Measurements from ENCODE around the gene P2RX7.

- TF ChIP-seq ZFP30 (CRISPR knock-in tag; IDR thresholded peaks at IDR 0.05) (no peak), GLIS3 (CRISPR knock-in tag; IDR thresholded peaks at IDR 0.05) (no peak), PATZ1 (CRISPR knock-in tag; IDR thresholded peaks at IDR 0.05; ENCODE audit: borderline replicate concordance) (no peak), ZFP3 (CRISPR knock-in tag; IDR thresholded peaks at IDR 0.05) (no peak), RARB (CRISPR knock-in tag; IDR thresholded peaks at IDR 0.05) (no peak)
Measured at GRCh38 chr12:121224591-121224990, 91.9 kb downstream of the P2RX7 start.

All from SK-N-SH treated with all-trans-retinoic acid at 6 μM for 48 hours (cell line).